Measurements from ENCODE around the gene SGTA. TPM values are rescaled to one million over a fixed set of nuclear protein-coding genes. Genes with fewer than 3 reads are reported as not detected.

SGTA gene
- total and polyA plus RNA-seq, 2 of the 13 experiments (the other 11 are each of a cell fraction or from before 2014, with no cell fraction given): 43.9 to 47.4 TPM

DNA sequence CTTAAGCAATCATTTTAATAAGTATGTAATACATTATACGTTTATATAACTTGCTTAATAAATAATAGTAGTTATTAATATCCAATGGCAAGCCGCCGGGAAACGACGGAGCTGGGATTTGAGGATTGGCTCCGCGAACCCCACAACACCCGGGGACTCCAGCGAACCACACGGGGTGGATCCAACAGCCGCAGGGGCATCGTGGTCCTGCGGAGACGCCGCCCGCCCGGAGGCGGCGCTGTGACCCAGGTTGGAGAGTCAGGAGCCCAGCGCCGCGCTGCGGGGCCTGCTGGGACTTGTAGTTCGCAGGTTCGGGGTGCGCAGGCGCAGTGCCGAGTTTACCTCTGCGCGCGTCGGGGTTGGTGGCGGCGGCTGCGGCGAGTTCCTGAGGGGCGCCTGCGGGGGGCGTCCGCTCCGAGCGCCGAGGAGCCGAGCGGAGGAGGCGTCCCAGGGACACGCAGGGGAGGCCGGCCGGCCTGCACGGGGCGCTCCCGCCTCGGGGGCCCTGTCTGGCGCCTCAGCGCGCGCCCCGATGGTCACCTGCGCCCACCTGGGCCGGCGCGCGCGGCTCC, 36.6 kb upstream of the SGTA start, which contains the start of gene ZNF554 (continued):
- TF ChIP-seq GATAD2A (CRISPR knock-in tag; IDR thresholded peaks at IDR 0.05) (peak; percentile 79), KDM5B (CRISPR knock-in tag; IDR thresholded peaks at IDR 0.05; ENCODE audit: borderline replicate concordance) (peak; percentile 78; the same call in 1 of the 2 replicates), ZNF605 (CRISPR knock-in tag; IDR thresholded peaks at IDR 0.05) (peak; percentile 74), REL (CRISPR knock-in tag; conservative IDR thresholded peaks at IDR 0.05) (no peak), BRCA1 (CRISPR knock-in tag; IDR thresholded peaks at IDR 0.05) (no peak), JARID2 (CRISPR knock-in tag; IDR thresholded peaks at IDR 0.05; ENCODE audit: insufficient replicate concordance) (peak; percentile 40), FOXC1 (CRISPR knock-in tag; IDR thresholded peaks at IDR 0.05; ENCODE audit: borderline replicate concordance) (0 out of 2 replicates have a peak, but pooled peaks have one; percentile 16), ATF7-NPFF (CRISPR knock-in tag; IDR thresholded peaks at IDR 0.05; ENCODE audit: low read depth) (no peak; the same call in 1 of the 2 replicates), FOXP1 (IDR thresholded peaks at IDR 0.05) (no peak), FOXP1 (CRISPR knock-in tag; IDR thresholded peaks at IDR 0.05) (no peak), CCAR2 (optimal IDR thresholded peaks at IDR 0.05; ENCODE audit: low read depth, low read length) (no peak), HMGA1 (CRISPR knock-in tag; conservative IDR thresholded peaks at IDR 0.05) (no peak), ZFP82 (CRISPR knock-in tag; IDR thresholded peaks at IDR 0.05; ENCODE audit: borderline replicate concordance) (no peak; the same call in 1 of the 2 replicates), ZNF557 (CRISPR knock-in tag; IDR thresholded peaks at IDR 0.05) (no peak), TEAD2 (CRISPR knock-in tag; IDR thresholded peaks at IDR 0.05) (no peak), ETV6 (CRISPR knock-in tag; conservative IDR thresholded peaks at IDR 0.05) (no peak; the same call in 1 of the 2 replicates), SP1 (IDR thresholded peaks at IDR 0.05) (no peak), SP1 (CRISPR knock-in tag; IDR thresholded peaks at IDR 0.05) (peak; percentile 57), ZC3H13 (CRISPR knock-in tag; IDR thresholded peaks at IDR 0.05) (peak; percentile 72)
- TF ChIP-seq, protein P1, sequence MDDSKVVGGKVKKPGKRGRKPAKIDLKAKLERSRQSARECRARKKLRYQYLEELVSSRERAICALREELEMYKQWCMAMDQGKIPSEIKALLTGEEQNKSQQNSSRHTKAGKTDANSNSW (CRISPR knock-in tag; IDR thresholded peaks at IDR 0.05; ENCODE audit: borderline replicate concordance): no peak
- TF ChIP-seq, protein P2, sequence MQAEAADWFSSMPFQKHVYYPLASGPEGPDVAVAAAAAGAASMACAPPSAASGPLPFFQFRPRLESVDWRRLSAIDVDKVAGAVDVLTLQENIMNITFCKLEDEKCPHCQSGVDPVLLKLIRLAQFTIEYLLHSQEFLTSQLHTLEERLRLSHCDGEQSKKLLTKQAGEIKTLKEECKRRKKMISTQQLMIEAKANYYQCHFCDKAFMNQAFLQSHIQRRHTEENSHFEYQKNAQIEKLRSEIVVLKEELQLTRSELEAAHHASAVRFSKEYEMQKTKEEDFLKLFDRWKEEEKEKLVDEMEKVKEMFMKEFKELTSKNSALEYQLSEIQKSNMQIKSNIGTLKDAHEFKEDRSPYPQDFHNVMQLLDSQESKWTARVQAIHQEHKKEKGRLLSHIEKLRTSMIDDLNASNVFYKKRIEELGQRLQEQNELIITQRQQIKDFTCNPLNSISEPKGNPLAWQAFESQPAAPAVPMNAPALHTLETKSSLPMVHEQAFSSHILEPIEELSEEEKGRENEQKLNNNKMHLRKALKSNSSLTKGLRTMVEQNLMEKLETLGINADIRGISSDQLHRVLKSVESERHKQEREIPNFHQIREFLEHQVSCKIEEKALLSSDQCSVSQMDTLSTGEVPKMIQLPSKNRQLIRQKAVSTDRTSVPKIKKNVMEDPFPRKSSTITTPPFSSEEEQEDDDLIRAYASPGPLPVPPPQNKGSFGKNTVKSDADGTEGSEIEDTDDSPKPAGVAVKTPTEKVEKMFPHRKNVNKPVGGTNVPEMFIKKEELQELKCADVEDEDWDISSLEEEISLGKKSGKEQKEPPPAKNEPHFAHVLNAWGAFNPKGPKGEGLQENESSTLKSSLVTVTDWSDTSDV (CRISPR knock-in tag; IDR thresholded peaks at IDR 0.05): no peak
- TF ChIP-seq, protein P3, sequence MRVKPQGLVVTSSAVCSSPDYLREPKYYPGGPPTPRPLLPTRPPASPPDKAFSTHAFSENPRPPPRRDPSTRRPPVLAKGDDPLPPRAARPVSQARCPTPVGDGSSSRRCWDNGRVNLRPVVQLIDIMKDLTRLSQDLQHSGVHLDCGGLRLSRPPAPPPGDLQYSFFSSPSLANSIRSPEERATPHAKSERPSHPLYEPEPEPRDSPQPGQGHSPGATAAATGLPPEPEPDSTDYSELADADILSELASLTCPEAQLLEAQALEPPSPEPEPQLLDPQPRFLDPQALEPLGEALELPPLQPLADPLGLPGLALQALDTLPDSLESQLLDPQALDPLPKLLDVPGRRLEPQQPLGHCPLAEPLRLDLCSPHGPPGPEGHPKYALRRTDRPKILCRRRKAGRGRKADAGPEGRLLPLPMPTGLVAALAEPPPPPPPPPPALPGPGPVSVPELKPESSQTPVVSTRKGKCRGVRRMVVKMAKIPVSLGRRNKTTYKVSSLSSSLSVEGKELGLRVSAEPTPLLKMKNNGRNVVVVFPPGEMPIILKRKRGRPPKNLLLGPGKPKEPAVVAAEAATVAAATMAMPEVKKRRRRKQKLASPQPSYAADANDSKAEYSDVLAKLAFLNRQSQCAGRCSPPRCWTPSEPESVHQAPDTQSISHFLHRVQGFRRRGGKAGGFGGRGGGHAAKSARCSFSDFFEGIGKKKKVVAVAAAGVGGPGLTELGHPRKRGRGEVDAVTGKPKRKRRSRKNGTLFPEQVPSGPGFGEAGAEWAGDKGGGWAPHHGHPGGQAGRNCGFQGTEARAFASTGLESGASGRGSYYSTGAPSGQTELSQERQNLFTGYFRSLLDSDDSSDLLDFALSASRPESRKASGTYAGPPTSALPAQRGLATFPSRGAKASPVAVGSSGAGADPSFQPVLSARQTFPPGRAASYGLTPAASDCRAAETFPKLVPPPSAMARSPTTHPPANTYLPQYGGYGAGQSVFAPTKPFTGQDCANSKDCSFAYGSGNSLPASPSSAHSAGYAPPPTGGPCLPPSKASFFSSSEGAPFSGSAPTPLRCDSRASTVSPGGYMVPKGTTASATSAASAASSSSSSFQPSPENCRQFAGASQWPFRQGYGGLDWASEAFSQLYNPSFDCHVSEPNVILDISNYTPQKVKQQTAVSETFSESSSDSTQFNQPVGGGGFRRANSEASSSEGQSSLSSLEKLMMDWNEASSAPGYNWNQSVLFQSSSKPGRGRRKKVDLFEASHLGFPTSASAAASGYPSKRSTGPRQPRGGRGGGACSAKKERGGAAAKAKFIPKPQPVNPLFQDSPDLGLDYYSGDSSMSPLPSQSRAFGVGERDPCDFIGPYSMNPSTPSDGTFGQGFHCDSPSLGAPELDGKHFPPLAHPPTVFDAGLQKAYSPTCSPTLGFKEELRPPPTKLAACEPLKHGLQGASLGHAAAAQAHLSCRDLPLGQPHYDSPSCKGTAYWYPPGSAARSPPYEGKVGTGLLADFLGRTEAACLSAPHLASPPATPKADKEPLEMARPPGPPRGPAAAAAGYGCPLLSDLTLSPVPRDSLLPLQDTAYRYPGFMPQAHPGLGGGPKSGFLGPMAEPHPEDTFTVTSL (CRISPR knock-in tag; IDR thresholded peaks at IDR 0.05; ENCODE audit: borderline replicate concordance): no peak

All from HepG2 (cell line).